Panc1 (cell line): ENCODE data around the gene CD44. TPM values are rescaled to one million over a fixed set of nuclear protein-coding genes. Genes with fewer than 3 reads are reported as not detected.

ENCODE experiments used
- ATAC-seq: fragments of 200-7000 bp; cut with Tn5 transposase; 2 replicates; pipeline ENCODE4 v1.9.1; 2020; ENCODE audit warnings: mild to moderate bottlenecking, moderate library complexity
- BruUV-seq: library from RNA; stranded (reverse); fragments of 400-500 nt; replicated peaks from 2 replicates; lab custom pipeline; 2021; lab: Mats Ljungman, UMichigan
- CTCF ChIA-PET: fragments of 300-600 bp; sonication (Branson Sonifier 250); formaldehyde crosslinking; loops from one replicate; lab custom pipeline; 2022; ENCODE audit warnings: antibody characterized with exemption; lab: Charles Lee
- POLR2A ChIA-PET: fragments of 300-600 bp; sonication (Branson Sonifier 250); formaldehyde crosslinking; loops from one replicate; lab custom pipeline; 2022; ENCODE audit warnings: antibody characterized with exemption; lab: Charles Lee
- DNase-seq: peaks from one replicate; pipeline ENCODE4 v3.0.0-alpha.2; 2010; ENCODE audit warnings: low read depth, low spot score
- H3K27ac ChIP-seq: 2 replicates; pipeline ENCODE4 v1.5.1; 2011; ENCODE audit warnings: mild to moderate bottlenecking, low read length, inconsistent platforms
- H3K27me3 ChIP-seq: fragments of 200-500 bp; sonication (Bioruptor generic); 2 replicates; pipeline ENCODE4 v1.6.0; 2014; ENCODE audit warnings: low read length, inconsistent platforms; ENCODE audit not compliant: control insufficient read depth, insufficient read depth
- H3K36me3 ChIP-seq: fragments of 200-500 bp; sonication (Bioruptor generic); 2 replicates; pipeline ENCODE4 v1.5.1; 2014; ENCODE audit warnings: inconsistent platforms, mild to moderate bottlenecking, low read length, moderate library complexity; ENCODE audit not compliant: control insufficient read depth, insufficient read depth
- H3K4me1 ChIP-seq: 2 replicates; pipeline ENCODE4 v1.5.1; 2011; ENCODE audit warnings: inconsistent platforms, mild to moderate bottlenecking, low read length, moderate library complexity; ENCODE audit not compliant: control insufficient read depth, insufficient read depth
- H3K4me3 ChIP-seq, 2 experiments: 2 replicates each; pipeline ENCODE4 v1.5.1; 2011 to 2012; ENCODE audit warnings: low read depth in 2 of 2, low read length in 2 of 2, mild to moderate bottlenecking in 2 of 2, inconsistent platforms in 1 of 2, moderate library complexity in 1 of 2
- H3K9me3 ChIP-seq: fragments of 200-500 bp; sonication (Bioruptor generic); 2 replicates; pipeline ENCODE4 v1.5.1; 2014; ENCODE audit warnings: low read depth, mild to moderate bottlenecking, inconsistent platforms, low read length, moderate library complexity; ENCODE audit not compliant: control insufficient read depth, insufficient read depth
- CTCF ChIP-seq: fragments of 450-650 bp; IDR thresholded peaks from 2 replicates; pipeline ENCODE4 v1.5.1; 2017; ENCODE audit warnings: mild to moderate bottlenecking
- POLR2AphosphoS5 ChIP-seq: IDR thresholded peaks from 2 replicates; pipeline ENCODE4 v1.6.1; 2012; ENCODE audit warnings: mild to moderate bottlenecking, low read depth, low read length, moderate library complexity
- REST ChIP-seq, 2 experiments: IDR thresholded peaks; 2 replicates each; pipeline ENCODE4 v1.6.1; 2011 to 2012; ENCODE audit warnings: low read depth in 2 of 2, control low read depth in 1 of 2, low read length in 1 of 2, mild to moderate bottlenecking in 1 of 2, moderate library complexity in 1 of 2; ENCODE audit not compliant: insufficient read depth in 1 of 2
- SIN3A ChIP-seq: IDR thresholded peaks from 2 replicates; pipeline ENCODE4 v1.6.1; 2012; ENCODE audit warnings: low read depth, mild to moderate bottlenecking, low read length, moderate library complexity, borderline replicate concordance; ENCODE audit not compliant: insufficient read depth
- TCF7L2 ChIP-seq: IDR thresholded peaks from 2 replicates; pipeline ENCODE4 v1.6.1; 2011; ENCODE audit warnings: mild to moderate bottlenecking, low read depth, low read length, inconsistent platforms
- in situ Hi-C: cut with HindIII; loops from 2 replicates; pipeline ENCODE4 v1.10.0; 2016; ENCODE audit warnings: low sequenced_read_pairs, low pct_unique_long_range_greater_than_20kb
- intact Hi-C: fragments of 100-400 bp; cut with micrococcal nuclease; formaldehyde crosslinking; loops from one replicate; pipeline ENCODE4 v1.10.0; 2022; ENCODE audit not compliant: unreplicated experiment
- total RNA-seq: library from RNA; stranded (reverse); gene quantifications from one replicate; pipeline ENCODE4 v1.2.1, GENCODE V29; 2021; ENCODE audit not compliant: unreplicated experiment

CD44 gene
- total RNA-seq, 1 experiment from 2014 or later, result 1,819 TPM

- no peak for TF ChIP-seq TCF7L2
- no peak for TF ChIP-seq REST (IDR thresholded peaks at IDR 0.05; ENCODE audit: insufficient read depth in 1 of 2, low read depth in 2 of 2, low read length in 1 of 2)
- no peak for TF ChIP-seq CTCF
- TF ChIP-seq SIN3A, result no peak
- no peak; the same call in 1 of the 2 replicates for TF ChIP-seq POLR2AphosphoS5
- POLR2A ChIA-PET, result interaction anchor here (0.7 kb wide), 1 partner anchor 42 kb away, joined by 11 read pairs; no protein-coding TSS in a partner anchor
- Histone ChIP-seq H3K27me3 (no peaks in the 10 kb centered on the region), H3K4me1 (peaks cover 96% of the 10 kb centered on the region), H3K36me3 (peaks cover 79% of the 10 kb centered on the region), H3K9me3 (no peaks in the 10 kb centered on the region), H3K27ac (peak overlapping the region; percentile 86), H3K4me3 (no peak overlapping the region)
- BruUV-seq, result no TSS peak
- in situ Hi-C loops (no loop called here), intact Hi-C loops (no loop called here)
- CTCF ChIA-PET, result no interaction called here
- peak; percentile 26 for ATAC-seq
- DNase-seq, result no peak
These were observed 53.4 kb downstream of the CD44 start for GRCh38 chr11:35192347-35192746.

- Histone ChIP-seq H3K4me1 (peaks cover 91% of the 10 kb centered on the region), H3K36me3 (peaks cover 80% of the 10 kb centered on the region), H3K27ac (peak overlapping the region; percentile 86), H3K4me3 (no peak overlapping the region), H3K27me3 (no peaks in the 10 kb centered on the region), H3K9me3 (no peaks in the 10 kb centered on the region)
- TF ChIP-seq CTCF (no peak), REST (IDR thresholded peaks at IDR 0.05; ENCODE audit: insufficient read depth in 1 of 2, low read depth in 2 of 2, low read length in 1 of 2) (no peak), TCF7L2 (no peak), POLR2AphosphoS5 (no peak; the same call in 1 of the 2 replicates), SIN3A (no peak)
- intact Hi-C loops, result no loop called here
- in situ Hi-C loops, result no loop called here
- POLR2A ChIA-PET, result no interaction called here
- CTCF ChIA-PET, result no interaction called here
- ATAC-seq, result no peak
- no peak for DNase-seq
- BruUV-seq, result no TSS peak
These were observed 54.8 kb downstream of the CD44 start for GRCh38 chr11:35193767-35194166.
